COLO829 (cell line): ENCODE results near the gene CRELD2.

Source experiments
- DNase-seq: peaks from one replicate; pipeline ENCODE4 v3.0.0; 2012; ENCODE audit warnings: low spot score

CRELD2 gene, protein sequence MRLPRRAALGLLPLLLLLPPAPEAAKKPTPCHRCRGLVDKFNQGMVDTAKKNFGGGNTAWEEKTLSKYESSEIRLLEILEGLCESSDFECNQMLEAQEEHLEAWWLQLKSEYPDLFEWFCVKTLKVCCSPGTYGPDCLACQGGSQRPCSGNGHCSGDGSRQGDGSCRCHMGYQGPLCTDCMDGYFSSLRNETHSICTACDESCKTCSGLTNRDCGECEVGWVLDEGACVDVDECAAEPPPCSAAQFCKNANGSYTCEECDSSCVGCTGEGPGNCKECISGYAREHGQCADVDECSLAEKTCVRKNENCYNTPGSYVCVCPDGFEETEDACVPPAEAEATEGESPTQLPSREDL

DNA sequence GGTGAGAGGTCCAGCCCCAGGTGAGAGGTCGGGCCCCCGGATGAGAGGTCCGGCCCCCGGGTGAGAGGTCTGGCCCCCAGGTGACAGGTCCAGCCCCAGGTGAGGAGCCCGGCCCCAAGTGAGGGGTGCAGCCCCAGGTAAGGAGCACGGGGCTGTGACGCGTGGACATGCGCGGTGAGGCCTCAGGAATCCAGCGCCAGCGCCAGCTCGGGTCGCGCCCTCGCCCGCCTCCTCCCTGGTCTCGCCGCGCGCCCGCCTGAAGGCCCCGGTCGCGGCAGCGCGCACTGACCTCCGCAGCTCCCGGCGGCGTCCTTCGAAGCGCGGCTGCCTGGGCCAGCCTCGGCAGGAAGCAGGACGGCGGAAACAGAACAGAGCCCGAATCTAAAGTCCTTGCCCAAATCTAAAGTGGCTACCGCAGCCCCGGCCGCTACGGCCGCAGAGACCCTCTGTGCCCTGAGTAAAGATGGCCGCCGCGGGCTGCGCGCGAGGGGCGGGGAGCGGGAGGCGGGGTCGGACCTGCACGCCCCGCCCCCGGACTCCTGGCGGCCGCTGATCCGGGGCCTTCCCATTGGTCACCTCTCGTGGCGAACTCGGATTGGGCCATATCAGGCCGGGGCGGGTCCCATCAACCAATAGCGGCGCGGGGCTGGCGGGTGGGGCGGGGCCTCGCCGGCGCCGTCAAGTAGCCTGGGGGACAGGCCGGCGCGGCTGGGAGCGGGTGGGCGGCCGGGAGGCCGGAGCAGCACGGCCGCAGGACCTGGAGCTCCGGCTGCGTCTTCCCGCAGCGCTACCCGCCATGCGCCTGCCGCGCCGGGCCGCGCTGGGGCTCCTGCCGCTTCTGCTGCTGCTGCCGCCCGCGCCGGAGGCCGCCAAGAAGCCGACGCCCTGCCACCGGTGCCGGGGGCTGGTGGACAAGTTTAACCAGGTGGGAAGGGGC is at the start of gene CRELD2, which contains the start of gene ALG12:
Gene CRELD2 (plus strand): TSS at position 661 of the 937 bp plus-strand sequence. CDS start 136 bp downstream, at position 797.
Gene ALG12 (minus strand): TSS at position 465 of the 937 bp plus-strand sequence. CDS start 4,673 bp downstream, outside the sequence.
- peak; percentile 97 for DNase-seq

DNA sequence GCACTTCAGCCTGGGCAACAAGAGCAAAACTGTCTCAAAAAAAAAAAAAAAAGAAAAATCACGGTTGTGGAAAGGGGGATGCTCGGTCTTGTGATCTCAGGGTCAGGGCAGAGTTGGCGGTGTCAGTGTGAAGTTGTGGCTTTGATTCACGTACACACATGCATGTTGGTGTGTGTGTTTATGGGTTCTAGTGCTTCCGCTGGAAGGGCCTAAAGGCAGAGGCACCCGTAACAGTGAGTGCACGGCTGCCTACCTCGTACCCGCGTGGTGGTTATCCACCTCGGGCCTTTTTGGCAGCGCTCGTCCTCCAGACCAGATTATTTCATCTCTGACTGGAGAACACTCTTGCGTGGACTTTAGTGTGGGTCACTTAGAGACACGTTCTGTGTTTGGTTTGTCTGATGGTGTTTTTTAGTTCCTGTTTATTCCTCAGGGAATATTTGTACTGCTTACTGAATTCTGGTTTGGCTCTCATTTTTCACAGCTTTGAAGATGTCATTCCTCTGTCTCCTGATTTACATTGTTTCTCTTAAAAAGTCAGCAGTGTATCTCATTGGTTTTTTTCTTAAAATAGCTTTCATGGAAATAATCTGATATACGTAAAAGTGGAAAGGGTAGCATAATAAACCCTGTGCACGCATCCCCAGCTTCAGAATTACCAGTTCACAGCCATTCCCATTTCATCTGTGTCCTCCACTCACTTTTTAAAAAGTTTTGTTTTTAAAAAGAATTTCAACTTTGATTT is 49.2 kb upstream of the CRELD2 start:
- no peak for DNase-seq

DNA sequence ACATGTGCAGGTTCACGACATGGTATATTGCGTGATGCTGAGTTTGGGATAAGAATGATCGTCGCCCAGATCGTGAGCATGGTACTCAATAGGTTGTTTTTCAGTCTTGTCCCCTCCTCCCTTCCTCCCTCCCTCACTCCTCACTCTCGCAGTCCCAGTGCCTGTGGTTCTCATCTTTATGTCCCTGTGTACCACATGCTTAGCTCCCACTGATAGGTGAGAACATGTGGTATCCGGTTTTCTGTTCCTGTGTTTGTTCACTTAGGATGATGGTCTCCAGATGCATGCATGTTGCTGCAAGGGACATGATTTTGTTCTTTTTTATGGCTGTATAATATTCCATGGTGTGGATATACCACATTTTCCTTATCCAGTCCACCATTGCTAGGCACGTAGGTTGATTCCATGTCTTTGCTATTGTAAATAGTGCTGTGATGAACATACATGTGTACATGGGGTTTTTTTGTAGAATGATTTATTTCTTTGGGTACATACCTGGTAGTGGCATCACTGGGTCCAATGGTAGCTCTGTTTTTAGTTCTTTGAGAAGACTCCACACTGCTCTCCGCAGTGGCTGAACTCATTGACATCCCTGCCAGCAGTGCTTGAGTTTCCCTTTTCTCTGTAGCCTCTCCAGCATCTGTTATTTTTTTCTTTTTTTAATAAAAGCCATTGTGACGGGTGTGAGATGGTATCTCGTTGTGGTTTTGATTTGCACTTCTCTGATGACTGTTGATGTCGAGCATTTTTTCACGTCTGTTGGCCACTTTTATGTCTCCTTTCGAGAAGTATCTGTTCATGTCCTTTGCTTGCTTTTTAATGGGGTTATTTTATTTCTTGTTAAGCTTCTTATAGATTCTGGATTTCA is 48.4 kb upstream of the CRELD2 start:
- DNase-seq: no peak

DNA sequence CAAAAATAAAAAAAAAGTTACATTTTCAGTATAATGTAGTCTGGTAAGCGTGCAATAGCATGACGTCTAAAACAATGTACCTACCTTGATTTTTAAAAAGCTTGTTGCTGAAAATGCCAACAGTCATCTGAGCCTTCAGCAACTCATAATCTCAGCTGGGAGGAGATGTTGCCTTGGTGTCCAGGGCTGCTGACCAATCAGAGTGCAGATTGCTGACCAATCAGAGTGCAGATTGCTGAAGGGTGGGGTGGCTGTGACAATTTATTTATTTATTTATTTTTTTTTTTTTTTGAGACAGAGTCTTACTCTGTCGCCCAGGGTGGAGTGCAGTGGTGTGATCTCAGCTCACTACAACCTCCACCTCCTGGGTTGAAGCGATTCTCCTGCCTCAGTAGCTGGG is 47.0 kb upstream of the CRELD2 start:
- no peak for DNase-seq

DNA sequence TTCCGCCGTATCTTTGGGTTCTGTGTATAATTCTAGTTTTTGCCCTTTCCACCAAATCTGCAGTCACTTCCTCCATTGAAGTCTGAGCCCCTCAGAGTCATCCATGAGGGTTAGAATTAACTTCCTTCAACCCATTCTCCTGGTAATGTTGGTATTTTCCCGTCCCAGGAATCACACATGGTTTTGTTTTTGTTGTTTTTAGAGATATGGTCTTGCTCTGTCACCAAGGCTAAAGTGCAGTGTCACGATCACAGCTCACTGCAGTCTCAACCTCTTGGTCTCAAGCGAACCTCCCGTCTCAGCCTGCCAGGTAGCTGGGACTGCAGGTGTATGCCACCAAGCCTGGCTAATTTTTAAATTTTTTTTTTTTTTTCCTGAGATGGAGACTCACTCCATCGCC is 46.1 kb upstream of the CRELD2 start:
- DNase-seq: no peak

DNA sequence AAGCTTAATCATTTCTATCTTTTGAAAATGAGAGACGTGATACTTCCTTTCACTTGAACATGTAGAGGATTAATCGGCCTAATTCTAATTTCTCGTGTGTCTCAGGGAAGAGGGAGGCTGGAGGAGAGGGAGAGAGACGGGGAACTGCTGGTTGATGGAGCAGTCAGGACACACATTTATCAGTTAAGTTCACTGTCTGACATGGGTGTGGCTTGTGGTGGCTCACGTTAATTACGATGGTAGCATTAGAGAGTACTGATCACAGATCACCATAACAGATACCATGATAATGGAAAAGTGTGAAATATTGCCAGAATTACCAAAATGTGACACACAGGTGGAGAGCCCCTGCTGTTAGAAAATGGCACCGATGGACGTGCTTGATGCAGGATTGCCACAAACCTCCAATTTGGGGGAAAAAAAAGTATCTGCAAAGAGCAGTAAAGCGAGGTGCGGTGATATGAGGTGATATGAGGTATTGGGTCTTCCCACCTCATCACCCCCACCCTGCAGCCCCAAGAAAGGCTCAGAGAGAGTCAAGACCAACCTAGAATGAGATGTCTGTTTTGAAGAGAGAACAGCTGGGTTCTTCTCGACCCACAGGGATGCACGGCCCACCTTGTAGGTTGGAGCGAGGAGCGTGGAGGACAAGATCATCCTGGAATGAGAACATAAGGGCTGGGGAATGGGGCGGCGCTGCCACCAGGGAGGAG is 45.0 kb upstream of the CRELD2 start:
- no peak for DNase-seq

DNA sequence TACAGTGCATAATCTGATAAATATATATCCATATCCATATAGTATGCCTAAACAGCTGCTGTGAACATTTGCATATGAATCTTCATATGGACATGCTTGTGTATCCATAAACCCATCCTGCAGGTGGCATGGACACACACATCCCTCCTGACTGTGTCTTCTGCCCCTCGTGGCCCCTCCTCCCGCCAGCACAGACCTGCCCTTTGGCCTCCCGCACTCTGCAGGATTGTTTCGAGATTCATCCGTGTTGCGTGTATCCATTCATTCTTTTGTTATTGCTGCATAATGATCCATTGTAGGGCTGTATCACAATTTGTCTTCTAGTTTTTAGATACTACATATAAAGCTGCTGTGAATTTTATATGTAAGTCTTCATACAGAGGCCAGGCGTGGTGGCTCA is 40.8 kb upstream of the CRELD2 start:
- no peak for DNase-seq

DNA sequence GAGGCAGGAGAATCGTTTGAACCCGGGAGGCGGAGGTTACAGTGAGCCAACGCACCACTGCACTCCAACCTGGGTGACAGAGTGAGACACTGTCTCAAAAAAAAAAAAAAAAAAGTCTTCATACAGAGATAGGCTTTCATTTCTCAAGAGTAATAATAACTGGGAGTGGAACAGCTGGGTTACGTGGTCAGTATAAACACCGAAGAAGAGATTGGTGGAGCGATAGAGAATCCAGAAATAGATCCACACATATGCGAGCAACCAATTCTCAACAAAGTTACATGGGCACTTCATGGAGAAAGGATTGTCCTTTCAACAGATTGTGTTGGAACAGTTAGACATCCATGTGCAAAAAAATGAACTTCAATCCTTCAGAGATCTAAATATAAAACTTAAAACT is 40.2 kb upstream of the CRELD2 start:
- DNase-seq: no peak

DNA sequence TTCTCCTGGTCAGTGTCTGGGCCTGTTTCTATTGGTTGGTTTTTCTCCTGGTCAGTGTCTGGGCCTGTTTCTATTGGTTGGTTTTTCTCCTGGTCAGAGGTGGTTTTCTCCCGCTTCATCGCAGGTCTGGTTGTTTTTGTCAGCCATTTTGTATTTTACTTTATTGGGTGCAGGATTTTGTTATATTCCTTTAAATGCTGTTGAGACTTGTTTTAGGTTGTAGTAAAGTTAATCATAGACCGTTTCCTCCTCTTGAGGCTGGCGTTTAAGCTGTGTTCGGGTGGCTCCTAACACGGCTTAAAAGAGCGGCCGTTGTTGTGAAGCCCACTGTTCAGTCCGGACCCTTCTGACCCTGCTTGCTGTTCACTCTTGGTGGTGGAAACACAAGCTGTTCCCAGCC is 38.6 kb upstream of the CRELD2 start:
- no peak for DNase-seq

DNA sequence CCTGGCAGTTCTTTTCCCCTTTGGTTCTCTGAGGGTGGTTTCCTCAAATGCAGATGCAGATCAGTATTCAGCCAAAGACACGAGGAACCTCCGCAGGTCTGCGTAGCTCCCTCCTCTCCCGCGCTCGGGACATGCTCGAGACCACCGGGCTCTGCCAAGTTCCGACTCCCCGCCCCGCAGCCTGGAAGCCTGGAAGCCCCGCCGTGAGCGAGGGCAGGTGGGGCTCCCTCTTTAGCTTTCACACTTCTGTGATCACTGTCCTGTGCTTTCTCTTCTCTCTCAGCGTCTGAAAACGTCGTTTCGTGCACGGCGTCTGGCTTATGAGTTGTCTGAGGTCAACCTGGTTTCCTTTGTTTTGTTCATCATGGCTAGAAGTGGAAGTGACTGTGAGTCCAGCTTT is 38.2 kb upstream of the CRELD2 start:
- no peak for DNase-seq

DNA sequence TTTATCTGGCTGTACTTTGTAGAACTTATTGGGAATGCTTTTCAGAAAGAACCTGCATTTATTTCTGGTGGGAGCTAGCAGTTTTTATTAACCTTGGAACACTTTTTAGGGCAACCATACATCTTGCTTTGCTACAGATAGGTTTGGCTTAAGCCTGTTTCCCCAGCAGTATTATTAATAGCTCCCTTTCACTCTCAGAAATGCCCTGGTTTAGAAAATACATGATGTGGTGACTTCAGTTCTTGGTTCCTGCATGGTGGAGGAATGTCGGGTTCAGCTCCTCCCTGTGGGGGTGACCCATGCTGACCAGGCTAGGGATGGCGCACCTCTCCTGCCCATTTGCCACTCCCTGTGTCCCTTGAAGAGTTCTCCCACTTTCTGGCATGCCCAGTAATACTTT is 36.6 kb upstream of the CRELD2 start:
- no peak for DNase-seq

DNA sequence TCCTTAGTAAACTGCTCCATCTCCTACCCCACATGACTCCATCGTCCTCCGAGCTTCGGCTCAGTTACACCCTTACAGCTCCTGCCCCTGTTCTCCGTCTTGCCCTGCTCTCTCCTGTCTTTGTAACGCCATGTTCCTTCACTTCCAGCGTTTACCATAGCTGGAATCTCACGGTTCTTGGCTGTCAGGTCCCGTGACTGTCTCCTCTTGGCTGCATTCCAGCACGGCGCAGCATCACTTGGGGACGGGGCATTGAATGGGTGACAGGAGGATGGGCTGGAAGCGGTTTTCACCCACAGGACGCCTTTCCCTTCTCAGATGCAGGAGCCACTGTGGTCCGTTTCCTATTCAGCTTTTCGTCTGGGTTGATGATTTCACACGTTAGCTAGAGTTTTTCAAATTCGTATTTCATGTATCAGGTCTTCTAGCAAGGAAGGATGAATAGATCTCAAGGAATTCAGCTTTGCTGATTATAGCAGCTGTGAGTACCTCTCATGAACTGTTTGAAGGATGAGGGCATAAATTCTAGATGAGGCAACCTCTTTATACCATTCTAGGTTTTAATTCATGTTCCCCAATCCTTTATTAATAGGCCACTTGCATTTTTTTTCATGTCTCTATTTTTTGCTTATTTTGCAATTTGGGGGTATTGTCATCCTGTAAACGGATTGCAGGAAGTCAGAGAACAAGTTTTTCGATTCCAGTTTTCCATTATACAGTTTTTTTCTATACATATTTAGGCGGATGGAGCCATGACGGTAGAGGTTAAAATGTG is 35.7 kb upstream of the CRELD2 start:
- no peak for DNase-seq

DNA sequence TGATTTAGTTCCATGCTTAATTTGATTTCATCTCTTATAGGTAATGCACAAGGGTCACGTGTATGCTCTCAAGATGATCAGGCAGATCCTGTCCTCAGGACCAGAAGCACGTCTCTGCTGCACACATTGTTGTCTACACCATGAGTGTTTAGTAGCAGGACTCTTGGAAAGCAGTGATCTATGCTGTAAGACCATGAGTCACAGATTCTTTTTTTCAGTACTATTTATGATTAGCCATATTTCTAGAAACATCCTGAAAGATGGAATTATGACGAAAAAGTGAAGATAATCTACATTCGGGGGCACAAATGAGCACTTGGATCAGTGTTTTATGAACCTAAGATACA is 35.2 kb upstream of the CRELD2 start:
- no peak for DNase-seq

DNA sequence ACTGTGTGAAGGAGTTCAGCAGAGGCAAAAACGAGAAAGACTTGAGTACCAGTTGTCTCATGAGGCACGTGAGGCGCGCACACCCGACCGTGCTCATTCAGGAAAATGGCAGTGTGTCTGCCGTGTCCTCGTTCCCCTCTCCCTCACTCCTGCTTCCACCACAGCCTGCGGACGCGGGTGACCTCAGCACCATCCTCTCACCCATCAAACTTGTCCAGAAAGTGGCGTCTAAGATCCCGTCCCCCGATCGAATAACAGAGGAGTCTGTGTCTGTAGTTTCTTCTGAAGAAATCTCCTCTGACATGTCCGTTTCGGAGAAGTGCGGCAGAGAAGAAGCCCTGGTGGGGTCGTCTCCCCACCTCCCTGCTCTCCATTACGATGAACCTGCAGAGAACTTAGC is 34.4 kb upstream of the CRELD2 start:
- no peak for DNase-seq

DNA sequence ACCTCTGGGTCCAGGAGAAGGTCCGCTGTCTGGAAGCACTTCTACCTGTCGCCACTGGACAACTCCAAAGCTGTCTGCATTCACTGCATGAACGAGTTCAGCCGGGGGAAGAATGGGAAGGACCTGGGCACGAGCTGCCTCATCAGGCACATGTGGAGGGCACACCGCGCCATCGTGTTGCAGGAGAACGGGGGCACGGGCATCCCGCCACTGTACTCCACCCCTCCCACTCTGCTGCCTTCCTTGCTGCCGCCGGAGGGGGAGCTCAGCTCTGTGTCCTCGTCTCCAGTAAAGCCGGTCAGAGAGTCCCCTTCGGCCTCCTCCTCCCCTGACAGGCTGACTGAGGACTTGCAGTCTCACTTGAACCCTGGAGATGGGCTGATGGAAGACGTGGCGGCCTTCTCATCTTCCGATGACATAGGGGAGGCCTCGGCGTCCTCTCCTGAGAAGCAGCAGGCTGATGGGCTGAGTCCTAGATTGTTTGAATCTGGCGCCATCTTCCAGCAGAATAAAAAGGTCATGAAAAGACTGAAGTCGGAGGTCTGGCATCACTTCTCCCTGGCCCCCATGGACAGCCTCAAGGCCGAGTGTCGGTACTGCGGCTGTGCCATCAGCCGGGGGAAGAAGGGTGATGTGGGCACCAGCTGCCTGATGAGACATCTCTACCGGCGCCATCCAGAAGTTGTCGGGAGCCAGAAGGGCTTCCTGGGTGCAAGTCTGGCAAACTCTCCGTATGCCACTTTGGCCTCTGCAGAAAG is 33.8 kb upstream of the CRELD2 start:
- DNase-seq: no peak

DNA sequence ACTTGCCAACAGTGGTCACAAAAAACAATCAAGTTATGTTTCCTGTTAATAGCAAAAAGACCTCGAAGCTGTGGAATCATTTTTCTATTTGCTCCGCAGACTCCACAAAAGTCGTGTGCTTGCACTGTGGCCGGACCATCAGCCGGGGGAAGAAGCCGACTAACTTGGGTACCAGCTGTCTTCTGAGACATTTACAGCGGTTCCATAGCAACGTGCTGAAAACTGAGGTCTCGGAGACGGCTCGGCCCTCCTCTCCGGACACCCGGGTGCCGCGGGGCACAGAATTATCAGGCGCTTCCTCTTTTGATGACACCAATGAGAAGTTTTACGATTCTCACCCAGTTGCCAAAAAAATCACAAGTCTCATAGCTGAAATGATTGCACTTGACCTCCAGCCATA is 33.2 kb upstream of the CRELD2 start:
- no peak for DNase-seq

DNA sequence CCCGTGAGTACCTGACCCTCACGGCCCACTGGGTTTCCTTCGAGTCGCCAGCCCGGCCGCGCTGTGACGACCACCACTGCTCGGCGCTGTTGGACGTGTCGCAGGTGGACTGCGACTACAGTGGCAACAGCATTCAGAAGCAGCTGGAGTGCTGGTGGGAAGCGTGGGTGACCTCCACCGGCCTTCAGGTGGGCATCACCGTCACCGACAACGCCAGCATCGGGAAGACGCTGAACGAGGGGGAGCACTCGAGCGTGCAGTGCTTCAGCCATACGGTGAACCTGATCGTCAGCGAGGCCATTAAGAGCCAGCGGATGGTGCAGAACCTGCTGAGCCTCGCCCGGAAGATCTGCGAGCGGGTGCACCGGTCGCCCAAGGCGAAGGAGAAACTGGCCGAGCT is 32.6 kb upstream of the CRELD2 start:
- no peak for DNase-seq

DNA sequence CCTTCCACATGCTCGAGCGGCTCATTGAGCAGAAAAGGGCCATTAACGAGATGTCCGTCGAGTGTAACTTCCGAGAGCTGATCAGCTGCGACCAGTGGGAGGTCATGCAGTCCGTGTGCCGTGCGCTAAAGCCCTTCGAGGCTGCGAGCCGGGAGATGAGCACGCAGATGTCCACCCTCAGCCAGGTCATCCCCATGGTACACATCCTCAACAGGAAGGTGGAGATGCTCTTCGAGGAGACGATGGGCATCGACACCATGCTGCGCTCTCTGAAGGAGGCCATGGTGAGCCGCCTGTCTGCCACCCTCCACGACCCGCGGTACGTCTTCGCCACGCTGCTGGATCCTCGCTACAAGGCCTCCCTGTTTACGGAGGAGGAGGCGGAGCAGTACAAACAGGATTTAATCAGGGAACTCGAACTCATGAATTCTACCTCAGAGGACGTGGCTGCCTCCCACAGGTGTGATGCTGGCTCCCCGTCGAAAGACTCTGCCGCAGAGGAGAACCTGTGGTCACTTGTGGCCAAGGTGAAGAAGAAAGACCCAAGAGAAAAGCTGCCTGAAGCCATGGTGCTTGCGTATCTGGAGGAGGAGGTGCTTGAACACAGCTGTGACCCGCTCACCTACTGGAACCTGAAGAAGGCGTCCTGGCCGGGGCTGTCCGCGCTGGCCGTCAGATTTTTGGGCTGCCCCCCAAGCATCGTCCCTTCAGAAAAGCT is 31.9 kb upstream of the CRELD2 start:
- DNase-seq: no peak

DNA sequence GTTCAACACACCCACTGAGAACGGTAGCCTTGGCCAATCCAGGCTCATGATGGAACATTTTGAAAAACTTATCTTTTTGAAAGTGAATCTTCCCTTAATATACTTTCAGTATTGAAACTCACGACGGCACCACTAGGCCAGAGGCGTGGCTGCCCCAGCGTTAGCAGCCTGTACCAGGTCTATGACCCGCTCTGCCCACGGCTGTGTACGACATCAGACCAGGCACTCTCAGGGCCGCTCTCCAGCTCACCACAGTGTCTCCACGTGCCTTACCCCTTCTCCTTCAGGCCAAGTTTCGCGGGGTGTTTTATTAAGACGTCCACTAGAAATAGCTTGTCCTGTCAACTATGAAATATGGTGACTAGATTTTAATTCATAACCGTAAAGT is 31.4 kb upstream of the CRELD2 start:
- DNase-seq: no peak
